Muscle of leg (tissue), 11 donors: Measurements from ENCODE around the gene C9orf72. TPM values are rescaled to one million over a fixed set of nuclear protein-coding genes. Genes with fewer than 3 reads are reported as not detected.

ENCODE experiments used
- DNase-seq: peaks from one replicate; pipeline ENCODE4 v3.0.0; 2013
- H3K27ac ChIP-seq: one replicate; pipeline ENCODE4 v1.5.1; 2013; ENCODE audit warnings: mild to moderate bottlenecking, low read length, control low read depth
- H3K27me3 ChIP-seq: one replicate; pipeline ENCODE4 v1.6.1; 2013; ENCODE audit warnings: low read length; ENCODE audit not compliant: control insufficient read depth, insufficient read depth
- H3K36me3 ChIP-seq: one replicate; pipeline ENCODE4 v1.6.1; 2013; ENCODE audit warnings: low read length; ENCODE audit not compliant: control insufficient read depth, insufficient read depth
- H3K4me1 ChIP-seq: one replicate; pipeline ENCODE4 v1.6.1; 2013; ENCODE audit warnings: low read length; ENCODE audit not compliant: control insufficient read depth, insufficient read depth
- H3K4me3 ChIP-seq: one replicate; pipeline ENCODE4 v1.5.1; 2013; ENCODE audit warnings: low read length, control low read depth
- H3K9me3 ChIP-seq: replicated peaks from 2 replicates; pipeline ENCODE4 v1.6.1; 2013; ENCODE audit warnings: low read depth, low read length; ENCODE audit not compliant: control insufficient read depth
- WGBS: methylation state at CpG from one replicate; pipeline ENCODE4 v1.1.5; 2013; ENCODE audit warnings: missing lambda C conversion rate; ENCODE audit not compliant: insufficient coverage; 5-methylcytosine and 5-hydroxymethylcytosine counted together
- polyA plus RNA-seq, 8 donors: library from polyadenylated mRNA; unstranded; fragments of 120-200 nt; gene quantifications; one replicate each; pipeline versions ENCODE4 v1.2.1 to v1.2.3, GENCODE V29; 2013; ENCODE audit warnings: inconsistent platforms in 1 of 8, low replicate concordance in 1 of 8; ENCODE audit not compliant: insufficient read length in 8 of 8, insufficient read depth in 1 of 8
- total RNA-seq: library from RNA; stranded (reverse); fragments of 120-200 nt; gene quantifications from one replicate; pipeline ENCODE4 v1.2.4, GENCODE V29; 2013

The C9orf72 gene
- total and polyA plus RNA-seq, 9 donors = 10.8 to 16.8 (median 13.2) TPM

DNA sequence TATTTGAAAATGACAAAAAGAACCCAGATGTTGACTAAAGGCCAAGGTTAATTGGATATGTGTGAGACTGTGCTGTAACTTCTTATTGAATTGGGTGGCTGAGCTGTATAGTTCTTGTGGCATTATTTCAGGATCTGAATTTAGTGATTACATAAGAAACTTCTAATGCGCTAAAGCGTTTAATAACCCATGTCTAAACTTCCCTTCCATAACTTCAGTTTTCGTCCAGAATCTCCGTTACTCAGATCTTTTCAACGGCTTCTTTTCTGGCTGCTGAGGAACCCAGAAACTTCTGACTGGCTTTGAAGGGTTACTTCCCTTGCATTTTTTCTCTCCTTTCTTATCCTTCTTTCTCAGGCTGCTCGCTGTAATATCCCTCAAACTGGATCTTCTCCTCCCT is 28.1 kb upstream of the C9orf72 start:
- Histone ChIP-seq H3K27me3 (no peaks in the 10 kb centered on the region), H3K36me3 (no peaks in the 10 kb centered on the region), H3K4me3 (no peak overlapping the region), H3K4me1 (no peaks in the 10 kb centered on the region), H3K9me3 (no peaks in the 10 kb centered on the region), H3K27ac (no peak overlapping the region)
- WGBS = 68% methylated on average over 5 of the region's 6 CpGs
- DNase-seq = no peak

DNA sequence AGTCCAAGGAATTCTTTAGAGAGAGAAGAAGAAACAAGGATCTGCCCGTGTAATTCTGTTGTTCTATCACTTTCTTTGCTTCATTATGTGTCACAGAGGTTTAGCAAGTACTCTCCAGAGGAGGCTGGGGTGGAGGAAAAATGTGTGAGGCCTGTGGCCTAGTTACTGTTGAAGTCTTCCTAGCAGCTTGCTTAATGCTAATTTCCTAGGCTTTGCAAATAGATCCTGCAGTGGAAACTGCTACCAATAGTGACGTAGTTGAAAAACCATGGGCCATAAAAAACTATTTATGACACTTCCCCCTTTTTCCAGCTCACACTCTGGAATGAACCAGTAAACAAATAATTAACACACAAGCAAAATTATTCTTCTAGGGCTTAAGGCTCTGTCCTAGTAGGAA is 27.0 kb upstream of the C9orf72 start:
- WGBS = 60% methylated on average over 1 of the region's 2 CpGs
- no peak overlapping the region for H3K4me3 ChIP-seq
- no peaks in the 10 kb centered on the region for H3K27me3 ChIP-seq
- peak; percentile 69 for DNase-seq
- H3K9me3 ChIP-seq = no peaks in the 10 kb centered on the region
- H3K27ac ChIP-seq = peak overlapping the region; percentile 62
- no peaks in the 10 kb centered on the region for H3K4me1 ChIP-seq
- no peaks in the 10 kb centered on the region for H3K36me3 ChIP-seq

DNA sequence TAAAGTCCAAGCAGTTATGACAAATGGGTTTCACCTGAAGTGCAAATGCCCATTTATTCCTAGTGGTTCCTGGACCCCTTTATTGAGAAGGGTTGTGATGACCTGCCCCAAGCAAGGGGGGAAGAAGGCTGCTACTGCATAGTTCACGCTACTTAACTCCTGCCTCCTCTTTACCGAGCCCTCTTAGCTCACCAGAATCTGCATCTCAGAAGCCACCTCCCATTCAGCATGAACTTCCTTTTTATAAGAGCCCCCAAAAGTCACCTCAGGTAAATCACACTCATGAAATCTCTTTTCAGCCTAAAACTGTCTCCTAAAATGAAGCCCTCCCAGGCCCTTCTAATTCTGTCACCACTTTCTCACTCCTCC is 26.6 kb upstream of the C9orf72 start:
- Histone ChIP-seq H3K27ac (peak overlapping the region; percentile 62), H3K27me3 (no peaks in the 10 kb centered on the region), H3K4me1 (no peaks in the 10 kb centered on the region), H3K36me3 (no peaks in the 10 kb centered on the region), H3K9me3 (no peaks in the 10 kb centered on the region), H3K4me3 (no peak overlapping the region)
- WGBS = 50% methylated on average over 1 of the region's 2 CpGs
- DNase-seq = no peak

DNA sequence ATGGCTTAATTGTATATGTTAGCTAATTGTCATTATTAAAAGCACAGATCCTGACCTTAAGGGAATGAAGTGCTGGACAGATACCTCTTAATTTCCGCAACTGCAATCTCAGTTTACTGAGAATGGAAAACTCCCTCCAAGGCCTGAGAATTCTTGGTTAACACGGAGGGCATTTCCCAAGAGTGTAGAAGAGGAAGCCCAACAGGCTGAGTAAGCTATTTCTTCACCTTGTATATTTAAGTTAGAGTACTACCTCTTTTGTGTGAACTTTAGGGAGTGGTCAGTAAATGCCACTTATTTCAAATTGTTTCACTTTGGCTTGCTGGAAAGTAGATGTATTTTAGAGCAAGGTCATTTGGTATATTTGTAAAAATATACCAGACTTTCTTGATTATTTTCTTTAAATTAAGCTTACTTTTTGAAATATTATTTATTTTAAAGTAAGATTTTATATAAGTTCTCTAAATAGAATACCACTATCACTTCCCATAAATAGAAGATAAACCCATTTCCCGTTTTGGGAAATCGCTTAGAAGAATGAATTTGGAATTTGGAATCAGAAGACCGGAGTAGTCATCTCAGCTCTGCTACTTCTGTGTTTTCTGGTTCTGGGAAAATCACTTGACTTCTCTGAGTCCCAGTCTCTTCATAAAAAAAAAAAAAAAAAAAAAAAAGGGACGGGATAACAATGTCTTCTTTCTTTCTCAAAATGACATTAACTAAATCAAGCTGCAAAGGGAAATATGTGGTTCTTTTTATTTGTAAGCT is 26.0 kb upstream of the C9orf72 start:
- no peaks in the 10 kb centered on the region for H3K9me3 ChIP-seq
- no peaks in the 10 kb centered on the region for H3K4me1 ChIP-seq
- no CpG with 5 or more reads among the region's 6 CpGs for WGBS
- DNase-seq = peak; percentile 63
- H3K27ac ChIP-seq = peak overlapping the region; percentile 62
- H3K36me3 ChIP-seq = no peaks in the 10 kb centered on the region
- H3K4me3 ChIP-seq = no peak overlapping the region
- no peaks in the 10 kb centered on the region for H3K27me3 ChIP-seq

DNA sequence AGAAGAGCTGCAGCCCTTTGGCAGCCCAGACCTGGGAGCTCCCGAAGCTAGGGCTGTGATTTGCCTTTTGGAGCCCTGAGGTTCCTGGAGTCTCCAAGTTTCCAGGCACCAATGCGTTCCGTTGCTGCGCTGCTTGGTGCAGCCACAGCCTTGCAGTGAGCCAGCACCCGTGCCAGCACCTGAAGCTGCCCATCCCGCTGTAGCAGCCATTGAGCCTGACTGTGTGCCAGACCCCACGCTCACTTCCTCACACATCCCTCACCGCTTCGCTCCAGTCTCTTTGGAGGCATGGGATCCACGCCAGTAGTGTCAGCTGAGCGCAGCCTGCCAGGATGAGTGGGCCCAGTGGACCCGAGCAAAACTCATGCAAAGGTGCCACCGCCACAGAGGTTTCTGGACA is 22.5 kb upstream of the C9orf72 start:
- Histone ChIP-seq H3K9me3 (no peaks in the 10 kb centered on the region), H3K4me3 (no peak overlapping the region), H3K4me1 (no peaks in the 10 kb centered on the region), H3K36me3 (no peaks in the 10 kb centered on the region), H3K27ac (no peak overlapping the region), H3K27me3 (no peaks in the 10 kb centered on the region)
- no peak for DNase-seq
- WGBS = 72% methylated on average over 9 of the region's 13 CpGs

DNA sequence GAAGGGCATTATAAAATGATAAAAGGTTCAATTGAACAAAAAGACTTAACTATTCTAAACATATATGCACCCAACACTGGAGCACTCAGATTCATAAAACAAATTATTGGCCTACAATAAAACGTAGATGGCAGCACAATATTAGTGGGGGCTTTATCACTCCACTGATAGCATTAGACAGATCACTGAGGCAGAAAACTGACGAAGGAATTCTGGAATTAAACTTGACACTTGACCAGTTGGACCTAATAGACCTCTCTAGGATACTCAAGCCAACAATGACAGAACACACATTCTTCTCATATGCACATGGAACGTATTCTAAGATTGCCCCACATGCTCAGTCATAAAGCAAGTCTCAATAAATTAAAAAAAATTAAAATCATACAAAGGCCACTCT is 18.4 kb upstream of the C9orf72 start:
- no peak overlapping the region for H3K27ac ChIP-seq
- H3K4me3 ChIP-seq = no peak overlapping the region
- 86% methylated on average over 2 of the region's 3 CpGs for WGBS
- no peaks in the 10 kb centered on the region for H3K9me3 ChIP-seq
- DNase-seq = no peak
- H3K4me1 ChIP-seq = peaks cover 3% of the 10 kb centered on the region
- no peaks in the 10 kb centered on the region for H3K27me3 ChIP-seq
- no peaks in the 10 kb centered on the region for H3K36me3 ChIP-seq

DNA sequence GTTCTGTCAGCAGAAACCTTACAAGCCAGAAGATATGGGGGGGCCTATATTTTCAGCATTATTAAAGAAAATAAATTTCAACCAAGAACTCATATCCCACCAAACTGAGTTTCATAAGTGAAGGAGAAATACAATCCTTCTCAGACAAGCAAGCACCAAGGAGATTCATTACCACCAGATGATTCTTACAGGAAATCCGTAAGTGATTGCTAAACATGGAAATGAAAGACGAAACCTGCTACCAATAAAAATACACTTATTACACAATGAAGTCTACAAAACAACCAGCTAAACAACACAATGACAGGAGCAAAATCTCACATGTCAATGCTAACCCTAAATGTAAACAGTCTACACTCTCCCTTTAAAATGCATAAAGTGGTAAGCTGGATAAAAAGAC is 17.8 kb upstream of the C9orf72 start:
- Histone ChIP-seq H3K4me1 (peaks cover 3% of the 10 kb centered on the region), H3K36me3 (no peaks in the 10 kb centered on the region), H3K27me3 (no peaks in the 10 kb centered on the region), H3K9me3 (no peaks in the 10 kb centered on the region), H3K4me3 (no peak overlapping the region), H3K27ac (no peak overlapping the region)
- DNase-seq = no peak
- WGBS = no CpG with 5 or more reads among the region's 2 CpGs

DNA sequence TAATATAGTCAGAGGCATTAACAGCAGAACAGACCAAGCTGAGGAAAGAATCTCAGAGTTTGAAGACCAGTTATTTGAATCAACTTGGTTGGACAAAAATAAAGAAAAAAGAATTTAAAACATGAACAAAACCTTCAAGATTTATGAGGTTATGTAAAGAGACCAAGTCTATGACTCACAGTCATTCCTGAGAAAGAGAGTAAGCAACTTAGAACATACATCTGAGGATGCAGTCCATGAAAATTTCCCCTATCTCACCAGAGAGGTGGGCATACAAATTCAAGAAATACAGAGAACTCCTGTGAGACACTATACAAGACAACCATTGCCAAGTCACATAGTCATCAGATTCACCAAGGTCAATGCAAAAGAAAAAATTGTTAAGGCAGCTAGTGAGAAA is 17.4 kb upstream of the C9orf72 start:
- Histone ChIP-seq H3K4me3 (no peak overlapping the region), H3K36me3 (no peaks in the 10 kb centered on the region), H3K27ac (no peak overlapping the region), H3K27me3 (no peaks in the 10 kb centered on the region), H3K9me3 (no peaks in the 10 kb centered on the region), H3K4me1 (peaks cover 3% of the 10 kb centered on the region)
- DNase-seq = no peak

DNA sequence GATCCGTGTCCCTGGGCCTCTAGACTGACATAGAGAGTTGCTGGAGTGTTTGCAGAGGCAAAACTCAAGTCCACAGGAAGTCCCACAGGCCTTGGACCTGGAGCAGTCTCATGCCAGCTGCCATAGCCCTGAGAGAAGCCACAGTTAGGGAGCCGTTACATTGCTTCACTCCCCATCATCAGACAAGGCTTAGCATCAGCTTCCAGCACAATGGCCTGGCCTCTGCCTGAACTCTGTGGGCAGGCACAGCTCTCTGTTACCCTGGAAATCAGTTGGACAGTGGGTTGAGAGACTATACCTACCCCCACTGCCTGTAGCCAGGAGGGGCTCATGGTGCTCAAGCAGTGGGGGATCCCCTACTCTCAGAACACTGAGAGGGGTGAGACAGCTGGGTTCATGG is 16.2 kb upstream of the C9orf72 start:
- H3K27me3 ChIP-seq = no peaks in the 10 kb centered on the region
- no peak overlapping the region for H3K4me3 ChIP-seq
- no peak for DNase-seq
- no CpG with 5 or more reads among the region's 2 CpGs for WGBS
- no peaks in the 10 kb centered on the region for H3K36me3 ChIP-seq
- no peaks in the 10 kb centered on the region for H3K9me3 ChIP-seq
- H3K27ac ChIP-seq = no peak overlapping the region
- peaks cover 3% of the 10 kb centered on the region for H3K4me1 ChIP-seq

DNA sequence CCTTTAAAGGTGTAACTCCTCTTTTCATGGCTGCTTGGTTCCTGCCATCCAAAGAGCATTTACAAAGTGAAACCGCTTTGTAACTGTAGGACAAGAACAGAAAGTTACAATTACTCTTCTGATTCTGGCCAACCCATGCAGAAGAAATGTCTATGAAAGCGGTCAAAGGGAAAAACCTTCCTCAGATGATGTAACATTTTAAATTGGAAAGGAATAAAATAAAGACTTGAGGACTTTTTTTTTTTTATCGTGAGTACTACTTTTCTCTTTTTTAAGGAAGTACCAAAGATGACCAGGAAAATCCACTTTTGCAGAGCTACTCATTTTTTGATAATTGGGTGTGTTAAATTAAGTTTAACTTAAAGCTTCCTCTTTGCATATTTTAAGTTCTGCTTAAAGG is 13.0 kb upstream of the C9orf72 start:
- H3K4me1 ChIP-seq = peaks cover 3% of the 10 kb centered on the region
- no CpG with 5 or more reads among the region's 3 CpGs for WGBS
- no peak for DNase-seq
- no peaks in the 10 kb centered on the region for H3K27me3 ChIP-seq
- H3K9me3 ChIP-seq = no peaks in the 10 kb centered on the region
- H3K27ac ChIP-seq = no peak overlapping the region
- H3K36me3 ChIP-seq = no peaks in the 10 kb centered on the region
- no peak overlapping the region for H3K4me3 ChIP-seq

DNA sequence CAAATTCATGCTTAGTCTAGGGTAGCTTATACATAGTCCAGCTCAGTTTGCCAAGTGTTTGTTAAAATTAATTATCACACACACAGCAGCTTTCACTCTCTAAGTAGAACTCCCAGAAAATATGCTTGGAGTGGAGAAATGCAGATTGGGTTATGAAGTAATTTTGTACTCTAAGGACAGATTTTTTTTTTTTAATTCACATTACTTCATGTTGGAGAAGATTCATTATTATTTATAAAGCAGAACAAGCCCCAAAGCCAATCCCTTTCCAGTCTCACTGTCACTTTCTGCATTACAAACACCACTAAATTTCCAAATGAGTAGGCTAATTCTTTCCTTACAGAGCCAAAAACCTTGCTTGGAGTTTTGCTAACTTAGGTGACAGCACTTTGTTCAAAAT is 11.7 kb upstream of the C9orf72 start:
- Histone ChIP-seq H3K9me3 (no peaks in the 10 kb centered on the region), H3K27me3 (no peaks in the 10 kb centered on the region), H3K4me3 (no peak overlapping the region), H3K36me3 (no peaks in the 10 kb centered on the region), H3K4me1 (peaks cover 3% of the 10 kb centered on the region), H3K27ac (no peak overlapping the region)
- peak; percentile 33 for DNase-seq
